Measurements from ENCODE around the gene CD93. TPM values are rescaled to one million over a fixed set of nuclear protein-coding genes. Genes with fewer than 3 reads are reported as not detected.

Gene CD93
- total and polyA plus RNA-seq, 2 donors (not counting 1 experiment from before 2014, with no cell fraction given): 0.01 TPM; not detected in 1

DNA sequence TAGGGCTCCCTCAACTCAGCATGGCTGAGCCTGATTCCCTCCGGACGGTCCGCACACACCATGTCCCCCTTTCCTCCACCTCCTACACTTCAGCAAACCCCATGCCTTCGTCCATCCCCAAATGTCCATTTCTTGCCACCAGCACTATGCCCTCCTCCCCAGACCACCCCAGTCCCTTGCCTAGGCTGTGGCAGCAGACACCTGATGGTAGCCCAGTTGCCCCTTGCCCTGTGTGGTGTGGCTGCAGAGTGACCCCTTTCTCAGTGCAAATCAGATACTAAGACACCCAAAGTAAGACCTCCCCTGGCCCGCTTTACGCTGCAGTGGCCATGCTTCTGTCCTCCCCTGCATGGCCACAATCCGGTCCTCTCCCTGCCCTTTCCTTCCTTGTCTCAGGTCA, 34.1 kb upstream of the CD93 start:
- Histone ChIP-seq H3K9me3 (ENCODE audit: control insufficient read depth, insufficient read depth, low read depth, low read length) (no peaks in the 10 kb centered on the region), H2AFZ (ENCODE audit: low read length) (no peak overlapping the region), H3K27me3 (ENCODE audit: control insufficient read depth, insufficient read depth, low read length) (no peaks in the 10 kb centered on the region), H4K20me1 (ENCODE audit: control insufficient read depth, extremely low read depth, insufficient read depth, low read length) (no peaks in the 10 kb centered on the region), H3K36me3 (ENCODE audit: control insufficient read depth, insufficient read depth, low read length) (no peaks in the 10 kb centered on the region), H3K79me2 (ENCODE audit: control insufficient read depth, insufficient read depth, low read length) (no peaks in the 10 kb centered on the region), H3K27ac (ENCODE audit: insufficient read depth, low read length) (no peak overlapping the region), H3K4me1 (ENCODE audit: control insufficient read depth, extremely low read depth, insufficient read depth, low read length) (peaks cover 5% of the 10 kb centered on the region), H3K4me3 (replicated peaks in 1 of 4; ENCODE audit: control extremely low read depth in 1 of 4, insufficient read depth in 1 of 4, low read depth in 3 of 4, low read length in 4 of 4) (no peak overlapping the region), H3K4me2 (ENCODE audit: extremely low read depth, insufficient read depth, low read length) (no peak overlapping the region), H3K9ac (ENCODE audit: insufficient read depth, low read length) (no peak overlapping the region)
- TF ChIP-seq EZH2 (IDR thresholded peaks at IDR 0.05; ENCODE audit: low read length, missing control alignments): no peak
- TF ChIP-seq, protein P1, sequence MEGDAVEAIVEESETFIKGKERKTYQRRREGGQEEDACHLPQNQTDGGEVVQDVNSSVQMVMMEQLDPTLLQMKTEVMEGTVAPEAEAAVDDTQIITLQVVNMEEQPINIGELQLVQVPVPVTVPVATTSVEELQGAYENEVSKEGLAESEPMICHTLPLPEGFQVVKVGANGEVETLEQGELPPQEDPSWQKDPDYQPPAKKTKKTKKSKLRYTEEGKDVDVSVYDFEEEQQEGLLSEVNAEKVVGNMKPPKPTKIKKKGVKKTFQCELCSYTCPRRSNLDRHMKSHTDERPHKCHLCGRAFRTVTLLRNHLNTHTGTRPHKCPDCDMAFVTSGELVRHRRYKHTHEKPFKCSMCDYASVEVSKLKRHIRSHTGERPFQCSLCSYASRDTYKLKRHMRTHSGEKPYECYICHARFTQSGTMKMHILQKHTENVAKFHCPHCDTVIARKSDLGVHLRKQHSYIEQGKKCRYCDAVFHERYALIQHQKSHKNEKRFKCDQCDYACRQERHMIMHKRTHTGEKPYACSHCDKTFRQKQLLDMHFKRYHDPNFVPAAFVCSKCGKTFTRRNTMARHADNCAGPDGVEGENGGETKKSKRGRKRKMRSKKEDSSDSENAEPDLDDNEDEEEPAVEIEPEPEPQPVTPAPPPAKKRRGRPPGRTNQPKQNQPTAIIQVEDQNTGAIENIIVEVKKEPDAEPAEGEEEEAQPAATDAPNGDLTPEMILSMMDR (conservative IDR thresholded peaks at IDR 0.05 in 1 of 2, IDR thresholded peaks at IDR 0.05 in 1 of 2; ENCODE audit: low read depth in 1 of 2, low read length in 2 of 2): no peak
- no peak for DNase-seq (ENCODE audit: low read depth in 2 of 2)

DNA sequence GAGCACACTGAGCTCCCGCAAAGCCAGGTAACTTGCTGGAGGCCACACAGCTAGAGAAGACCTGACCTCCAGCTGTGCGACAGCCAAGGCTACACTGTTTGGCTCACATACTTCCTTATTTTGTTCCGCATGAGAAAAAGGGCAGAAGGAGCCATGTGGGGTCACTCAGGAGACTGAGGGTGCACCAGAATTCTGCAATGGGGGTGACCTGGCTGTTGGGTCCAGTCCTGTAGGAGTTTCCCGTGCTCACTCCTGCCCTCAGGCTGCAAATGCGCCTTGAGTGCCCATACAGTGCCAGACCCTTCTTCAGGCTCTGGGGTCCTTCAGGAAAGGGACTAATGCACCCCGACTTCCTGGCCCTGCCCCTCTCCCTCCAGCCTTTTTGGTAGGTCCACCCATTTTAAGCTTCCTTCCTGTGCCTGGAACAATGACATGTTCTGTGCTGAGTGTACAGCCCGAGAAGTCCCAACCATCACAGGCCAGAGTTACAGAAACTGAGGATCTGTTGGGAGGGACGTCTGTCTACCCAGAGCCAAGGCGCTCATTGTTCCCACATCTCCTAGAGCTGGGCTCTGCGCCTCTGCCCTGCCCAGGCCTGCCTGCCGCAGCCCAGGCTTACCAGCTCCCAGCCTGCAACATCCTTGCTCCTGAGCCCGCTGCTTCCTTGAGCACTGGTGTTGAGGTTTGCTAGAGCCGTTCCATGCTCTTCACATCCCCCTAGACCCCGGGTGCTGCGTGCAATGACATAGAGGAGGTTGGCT, 33.5 kb upstream of the CD93 start:
- no peaks in the 10 kb centered on the region for H3K79me2 ChIP-seq (ENCODE audit: control insufficient read depth, insufficient read depth, low read length)
- no peak overlapping the region for H3K9ac ChIP-seq (ENCODE audit: insufficient read depth, low read length)
- no peaks in the 10 kb centered on the region for H4K20me1 ChIP-seq (ENCODE audit: control insufficient read depth, extremely low read depth, insufficient read depth, low read length)
- H3K9me3 ChIP-seq (ENCODE audit: control insufficient read depth, insufficient read depth, low read depth, low read length): no peaks in the 10 kb centered on the region
- no peak overlapping the region for H3K4me2 ChIP-seq (ENCODE audit: extremely low read depth, insufficient read depth, low read length)
- peaks cover 5% of the 10 kb centered on the region for H3K4me1 ChIP-seq (ENCODE audit: control insufficient read depth, extremely low read depth, insufficient read depth, low read length)
- no peaks in the 10 kb centered on the region for H3K27me3 ChIP-seq (ENCODE audit: control insufficient read depth, insufficient read depth, low read length)
- H2AFZ ChIP-seq (ENCODE audit: low read length): no peak overlapping the region
- TF ChIP-seq, protein P1 (conservative IDR thresholded peaks at IDR 0.05 in 1 of 2, IDR thresholded peaks at IDR 0.05 in 1 of 2; ENCODE audit: low read depth in 1 of 2, low read length in 2 of 2): no peak
- no peak for TF ChIP-seq EZH2 (IDR thresholded peaks at IDR 0.05; ENCODE audit: low read length, missing control alignments)
- no peaks in the 10 kb centered on the region for H3K36me3 ChIP-seq (ENCODE audit: control insufficient read depth, insufficient read depth, low read length)
- DNase-seq (ENCODE audit: low read depth in 2 of 2): no peak
- H3K4me3 ChIP-seq (replicated peaks in 1 of 4; ENCODE audit: control extremely low read depth in 1 of 4, insufficient read depth in 1 of 4, low read depth in 3 of 4, low read length in 4 of 4): no peak overlapping the region
- H3K27ac ChIP-seq (ENCODE audit: insufficient read depth, low read length): no peak overlapping the region

DNA sequence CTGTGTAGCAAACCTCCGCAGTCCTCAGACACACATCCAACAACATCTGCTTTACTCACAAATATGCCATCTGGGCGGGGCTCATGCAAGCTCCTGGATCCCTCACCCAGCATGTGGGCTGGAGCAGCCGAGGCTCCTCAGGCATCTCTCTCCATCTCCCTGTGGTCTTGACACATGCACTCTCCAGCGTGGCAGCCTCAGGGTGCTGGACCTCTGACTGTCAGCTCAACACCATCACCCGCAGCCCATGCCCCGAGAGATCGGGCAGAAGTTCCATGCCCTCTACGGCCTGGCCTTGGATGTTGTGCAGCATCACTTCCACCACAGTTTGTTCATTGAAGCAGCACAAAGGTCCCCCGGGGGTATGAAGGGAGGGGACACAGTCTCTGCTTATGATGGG, 32.6 kb upstream of the CD93 start:
- no peaks in the 10 kb centered on the region for H3K27me3 ChIP-seq (ENCODE audit: control insufficient read depth, insufficient read depth, low read length)
- no peak overlapping the region for H3K9ac ChIP-seq (ENCODE audit: insufficient read depth, low read length)
- H3K27ac ChIP-seq (ENCODE audit: insufficient read depth, low read length): no peak overlapping the region
- no peaks in the 10 kb centered on the region for H3K79me2 ChIP-seq (ENCODE audit: control insufficient read depth, insufficient read depth, low read length)
- TF ChIP-seq EZH2 (IDR thresholded peaks at IDR 0.05; ENCODE audit: low read length, missing control alignments): no peak
- TF ChIP-seq, protein P1 (conservative IDR thresholded peaks at IDR 0.05 in 1 of 2, IDR thresholded peaks at IDR 0.05 in 1 of 2; ENCODE audit: low read depth in 1 of 2, low read length in 2 of 2): no peak
- no peaks in the 10 kb centered on the region for H3K36me3 ChIP-seq (ENCODE audit: control insufficient read depth, insufficient read depth, low read length)
- H4K20me1 ChIP-seq (ENCODE audit: control insufficient read depth, extremely low read depth, insufficient read depth, low read length): no peaks in the 10 kb centered on the region
- no peak overlapping the region for H2AFZ ChIP-seq (ENCODE audit: low read length)
- no peak overlapping the region for H3K4me3 ChIP-seq (replicated peaks in 1 of 4; ENCODE audit: control extremely low read depth in 1 of 4, insufficient read depth in 1 of 4, low read depth in 3 of 4, low read length in 4 of 4)
- H3K4me1 ChIP-seq (ENCODE audit: control insufficient read depth, extremely low read depth, insufficient read depth, low read length): peaks cover 5% of the 10 kb centered on the region
- no peaks in the 10 kb centered on the region for H3K9me3 ChIP-seq (ENCODE audit: control insufficient read depth, insufficient read depth, low read depth, low read length)
- no peak for DNase-seq (ENCODE audit: low read depth in 2 of 2)
- no peak overlapping the region for H3K4me2 ChIP-seq (ENCODE audit: extremely low read depth, insufficient read depth, low read length)
